ENCODE results near the gene PPP1R1B.
"Not testable (repeated sequence)": the region's sequence is repeated elsewhere in the genome, so short reads cannot be mapped to it uniquely, and the experiment has no call there.

Gene PPP1R1B

DNA sequence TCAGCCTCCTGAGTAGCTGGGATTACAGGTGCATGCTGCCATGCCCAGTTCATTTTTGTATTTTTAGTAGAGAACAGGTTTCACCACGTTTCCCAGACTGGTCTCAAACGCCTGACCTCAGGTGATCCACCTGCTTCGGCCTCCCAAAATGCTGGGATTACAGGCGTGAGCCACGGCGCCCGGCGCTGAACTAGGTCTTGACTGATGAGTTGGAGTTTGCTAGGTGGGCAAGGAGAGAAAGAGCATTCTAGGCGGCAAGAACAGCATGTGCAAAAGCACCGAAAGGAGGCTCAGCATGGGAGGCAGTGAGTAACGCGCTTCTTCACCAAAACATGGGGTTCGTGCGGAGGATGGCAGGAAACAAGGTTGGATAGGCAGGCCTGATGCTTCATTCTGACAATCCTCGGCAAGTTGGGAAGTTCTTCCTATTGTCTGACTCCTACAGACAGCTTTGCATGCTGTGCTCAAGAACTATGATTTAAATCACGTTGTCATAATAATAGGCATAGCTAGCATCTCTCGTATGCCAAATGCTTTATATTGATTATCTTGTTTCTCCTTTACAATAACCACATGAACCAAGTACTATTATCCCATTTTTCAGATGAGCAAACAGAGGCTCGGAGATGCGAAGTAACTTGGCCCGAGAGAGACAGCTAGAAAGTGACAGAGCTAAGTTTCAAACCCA is 45.5 kb upstream of the PPP1R1B start:
- H4K8ac ChIP-seq (ENCODE audit: low read length) = no peak overlapping the region
- no peak for DNase-seq
- no peak overlapping the region for H3K14ac ChIP-seq (ENCODE audit: low read length in 2 of 2)
- H4K91ac ChIP-seq (ENCODE audit: low read length) = no peak overlapping the region
- no peak overlapping the region for H3K18ac ChIP-seq (ENCODE audit: low read depth in 1 of 2, low read length in 2 of 2)
- no peak overlapping the region for H3K9ac ChIP-seq (ENCODE audit: low read length)
- H3K4ac ChIP-seq (ENCODE audit: low read depth in 1 of 2, low read length in 2 of 2) = no peak overlapping the region
- H3K4me2 ChIP-seq (ENCODE audit: low read length, poor library complexity, severe bottlenecking) = no peak overlapping the region
- H3K9me3 ChIP-seq (ENCODE audit: control insufficient read depth, low read length) = no peaks in the 10 kb centered on the region
- H3K36me3 ChIP-seq (ENCODE audit: control insufficient read depth in 1 of 2, insufficient read depth in 2 of 2, low read depth in 1 of 2, low read length in 2 of 2) = no peaks in the 10 kb centered on the region
- peaks cover 32 to 44% of the 10 kb centered on the region in 2 experiments for H3K27me3 ChIP-seq (ENCODE audit: control insufficient read depth in 1 of 2, insufficient read depth in 1 of 2, low read length in 2 of 2)
- H3K4me3 ChIP-seq (ENCODE audit: insufficient read depth in 1 of 2, low read depth in 1 of 2, low read length in 2 of 2) = no peak overlapping the region
- no peak overlapping the region for H2BK12ac ChIP-seq (ENCODE audit: low read length in 2 of 2)
- no peak overlapping the region for H2BK15ac ChIP-seq (ENCODE audit: low read depth, poor library complexity, severe bottlenecking)
- no peak overlapping the region for H2AFZ ChIP-seq (ENCODE audit: low read depth, low read length)
- 88% methylated on average over 20 of the region's 20 CpGs for whole genome bisulfite sequencing
- no peak overlapping the region for H2AK5ac ChIP-seq (ENCODE audit: low read length, severe bottlenecking)
- no peak overlapping the region for H3K23ac ChIP-seq (ENCODE audit: low read length in 2 of 2)
- H3K4me1 ChIP-seq (ENCODE audit: control insufficient read depth, insufficient read depth, low read depth, low read length) = no peaks in the 10 kb centered on the region
- no peak overlapping the region for H2BK5ac ChIP-seq (ENCODE audit: low read depth, low read length, poor library complexity, severe bottlenecking)
- no peak overlapping the region for H3K27ac ChIP-seq (ENCODE audit: low read length, poor library complexity, severe bottlenecking)
- no peaks in the 10 kb centered on the region for H3K79me1 ChIP-seq (replicated peaks; ENCODE audit: low read length, poor library complexity, severe bottlenecking)
- no peak overlapping the region for H2BK120ac ChIP-seq (ENCODE audit: low read depth, low read length)

DNA sequence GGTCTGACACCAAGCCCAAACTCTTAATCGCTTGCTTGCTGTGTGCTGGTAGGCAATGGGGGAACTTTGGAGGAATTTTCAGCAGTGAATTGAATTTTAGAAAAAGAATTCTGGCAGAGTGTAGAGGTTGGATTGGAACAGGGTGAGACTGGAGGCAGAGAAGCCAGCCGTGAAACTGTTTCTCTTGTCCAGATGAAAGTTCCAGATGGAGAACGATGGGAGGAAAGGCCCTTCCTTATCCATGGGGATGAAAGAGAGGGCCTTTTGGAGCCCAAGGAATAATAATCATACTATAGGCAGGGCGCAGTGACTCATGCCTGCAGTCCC is 45.0 kb upstream of the PPP1R1B start:
- Histone ChIP-seq H2AK5ac (ENCODE audit: low read length, severe bottlenecking) (no peak overlapping the region), H3K36me3 (ENCODE audit: control insufficient read depth in 1 of 2, insufficient read depth in 2 of 2, low read depth in 1 of 2, low read length in 2 of 2) (no peaks in the 10 kb centered on the region), H2BK120ac (ENCODE audit: low read depth, low read length) (no peak overlapping the region), H3K4me2 (ENCODE audit: low read length, poor library complexity, severe bottlenecking) (no peak overlapping the region), H3K79me1 (replicated peaks; ENCODE audit: low read length, poor library complexity, severe bottlenecking) (no peaks in the 10 kb centered on the region), H2AFZ (ENCODE audit: low read depth, low read length) (no peak overlapping the region), H4K8ac (ENCODE audit: low read length) (no peak overlapping the region), H3K4me1 (ENCODE audit: control insufficient read depth, insufficient read depth, low read depth, low read length) (no peaks in the 10 kb centered on the region), H3K9me3 (ENCODE audit: control insufficient read depth, low read length) (no peaks in the 10 kb centered on the region), H3K4me3 (ENCODE audit: insufficient read depth in 1 of 2, low read depth in 1 of 2, low read length in 2 of 2) (no peak overlapping the region), H2BK5ac (ENCODE audit: low read depth, low read length, poor library complexity, severe bottlenecking) (no peak overlapping the region), H3K14ac (ENCODE audit: low read length in 2 of 2) (no peak overlapping the region), H2BK12ac (ENCODE audit: low read length in 2 of 2) (no peak overlapping the region), H3K9ac (ENCODE audit: low read length) (no peak overlapping the region), H3K18ac (ENCODE audit: low read depth in 1 of 2, low read length in 2 of 2) (no peak overlapping the region), H2BK15ac (ENCODE audit: low read depth, poor library complexity, severe bottlenecking) (no peak overlapping the region), H4K91ac (ENCODE audit: low read length) (no peak overlapping the region), H3K4ac (ENCODE audit: low read depth in 1 of 2, low read length in 2 of 2) (no peak overlapping the region), H3K27me3 (ENCODE audit: control insufficient read depth in 1 of 2, insufficient read depth in 1 of 2, low read length in 2 of 2) (peaks cover 32 to 40% of the 10 kb centered on the region in 2 experiments), H3K23ac (ENCODE audit: low read length in 2 of 2) (no peak overlapping the region), H3K27ac (ENCODE audit: low read length, poor library complexity, severe bottlenecking) (no peak overlapping the region)
- no peak for DNase-seq
- 98% methylated on average over 4 of the region's 4 CpGs for WGBS

DNA sequence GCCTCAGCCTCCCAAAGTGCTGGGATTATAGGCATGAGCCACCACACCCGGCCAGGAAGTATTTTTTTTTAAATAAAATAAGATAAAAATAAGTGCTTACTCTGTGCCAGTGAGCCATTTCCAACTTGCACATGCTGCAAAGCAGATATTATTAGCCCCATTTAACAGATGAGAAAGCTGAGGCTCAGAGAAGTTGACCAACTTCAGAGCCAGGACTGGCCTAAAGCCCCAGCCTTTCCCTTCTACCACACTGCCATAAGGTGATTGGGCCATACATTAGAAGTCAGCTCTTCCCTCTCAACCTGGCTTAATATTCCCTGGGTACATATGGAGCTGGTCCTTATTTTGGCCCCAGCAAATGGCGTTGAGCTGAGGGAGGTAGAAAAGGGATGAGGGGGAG is 44.1 kb upstream of the PPP1R1B start:
- Histone ChIP-seq H3K18ac (ENCODE audit: low read depth in 1 of 2, low read length in 2 of 2) (no peak overlapping the region), H3K4me2 (ENCODE audit: low read length, poor library complexity, severe bottlenecking) (no peak overlapping the region), H3K27ac (ENCODE audit: low read length, poor library complexity, severe bottlenecking) (no peak overlapping the region), H2BK5ac (ENCODE audit: low read depth, low read length, poor library complexity, severe bottlenecking) (no peak overlapping the region), H2BK120ac (ENCODE audit: low read depth, low read length) (no peak overlapping the region), H3K4ac (ENCODE audit: low read depth in 1 of 2, low read length in 2 of 2) (no peak overlapping the region), H3K36me3 (ENCODE audit: control insufficient read depth in 1 of 2, insufficient read depth in 2 of 2, low read depth in 1 of 2, low read length in 2 of 2) (no peaks in the 10 kb centered on the region), H3K4me3 (ENCODE audit: insufficient read depth in 1 of 2, low read depth in 1 of 2, low read length in 2 of 2) (no peak overlapping the region), H3K9me3 (ENCODE audit: control insufficient read depth, low read length) (no peaks in the 10 kb centered on the region), H3K9ac (ENCODE audit: low read length) (no peak overlapping the region), H3K4me1 (ENCODE audit: control insufficient read depth, insufficient read depth, low read depth, low read length) (no peaks in the 10 kb centered on the region), H3K23ac (ENCODE audit: low read length in 2 of 2) (no peak overlapping the region), H4K91ac (ENCODE audit: low read length) (no peak overlapping the region), H2BK15ac (ENCODE audit: low read depth, poor library complexity, severe bottlenecking) (no peak overlapping the region), H3K14ac (ENCODE audit: low read length in 2 of 2) (no peak overlapping the region), H4K8ac (ENCODE audit: low read length) (no peak overlapping the region), H3K27me3 (ENCODE audit: control insufficient read depth in 1 of 2, insufficient read depth in 1 of 2, low read length in 2 of 2) (peaks cover 33 to 40% of the 10 kb centered on the region in 2 experiments), H3K79me1 (replicated peaks; ENCODE audit: low read length, poor library complexity, severe bottlenecking) (no peaks in the 10 kb centered on the region), H2AFZ (ENCODE audit: low read depth, low read length) (no peak overlapping the region), H2BK12ac (ENCODE audit: low read length in 2 of 2) (no peak overlapping the region), H2AK5ac (ENCODE audit: low read length, severe bottlenecking) (no peak overlapping the region)
- no peak for DNase-seq
- 42% methylated on average over 1 of the region's 2 CpGs for WGBS

DNA sequence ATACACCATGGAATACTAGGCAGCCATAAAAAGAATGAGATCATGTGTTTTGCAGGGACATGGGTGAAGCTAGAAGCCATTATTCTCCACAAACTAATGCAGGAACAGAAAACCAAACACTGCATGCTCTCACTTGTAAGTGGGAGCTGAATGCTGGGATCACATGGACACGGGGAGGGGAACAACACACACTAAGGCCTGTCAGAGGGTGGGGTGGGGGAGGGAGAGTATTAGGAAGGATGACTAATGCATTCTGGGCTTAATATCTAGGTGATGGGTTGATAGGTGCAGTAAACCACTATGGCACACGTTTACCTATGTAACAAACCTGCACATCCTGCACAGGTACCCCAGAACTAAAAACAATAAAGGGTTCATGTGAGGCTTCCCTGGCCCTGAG is 36.6 kb upstream of the PPP1R1B start:
- not testable (repeated sequence) for H4K8ac ChIP-seq (ENCODE audit: low read length); H2BK15ac ChIP-seq (ENCODE audit: low read depth, poor library complexity, severe bottlenecking); H2AK5ac ChIP-seq (ENCODE audit: low read length, severe bottlenecking); H3K36me3 ChIP-seq (ENCODE audit: control insufficient read depth in 1 of 2, insufficient read depth in 2 of 2, low read depth in 1 of 2, low read length in 2 of 2); H3K4me3 ChIP-seq (ENCODE audit: insufficient read depth in 1 of 2, low read depth in 1 of 2, low read length in 2 of 2); H3K23ac ChIP-seq (ENCODE audit: low read length in 2 of 2); DNase-seq; H3K9me3 ChIP-seq (ENCODE audit: control insufficient read depth, low read length); H3K4me1 ChIP-seq (ENCODE audit: control insufficient read depth, insufficient read depth, low read depth, low read length); H3K18ac ChIP-seq (ENCODE audit: low read depth in 1 of 2, low read length in 2 of 2); H3K4ac ChIP-seq (ENCODE audit: low read depth in 1 of 2, low read length in 2 of 2); H2AFZ ChIP-seq (ENCODE audit: low read depth, low read length); H3K14ac ChIP-seq (ENCODE audit: low read length in 2 of 2); H2BK120ac ChIP-seq (ENCODE audit: low read depth, low read length); H2BK12ac ChIP-seq (ENCODE audit: low read length in 2 of 2); H3K9ac ChIP-seq (ENCODE audit: low read length); H3K27ac ChIP-seq (ENCODE audit: low read length, poor library complexity, severe bottlenecking); H4K91ac ChIP-seq (ENCODE audit: low read length); H3K4me2 ChIP-seq (ENCODE audit: low read length, poor library complexity, severe bottlenecking); H2BK5ac ChIP-seq (ENCODE audit: low read depth, low read length, poor library complexity, severe bottlenecking); H3K79me1 ChIP-seq (replicated peaks; ENCODE audit: low read length, poor library complexity, severe bottlenecking)
- WGBS = 100% methylated on average over 1 of the region's 2 CpGs
- H3K27me3 ChIP-seq (ENCODE audit: control insufficient read depth in 1 of 2, insufficient read depth in 1 of 2, low read length in 2 of 2) = peaks cover 51 to 59% of the 10 kb centered on the region in 2 experiments
